HG03139 (cell line): ENCODE measurements around the gene THAP11.

ENCODE experiments used
- ATAC-seq: cut with Tn5 transposase; IDR thresholded peaks from one replicate; pipeline ENCODE4 v1.9.1; 2021; ENCODE audit not compliant: unreplicated experiment

Gene THAP11

GRCh38 chr16:67882374-67883145 lies 40.4 kb downstream of the THAP11 start:
- no peak for ATAC-seq

GRCh38 chr16:67883146-67883871 lies 41.2 kb downstream of the THAP11 start:
- ATAC-seq: no peak

- ATAC-seq: no peak
Measured at GRCh38 chr16:67883872-67884261, 41.7 kb downstream of the THAP11 start.

GRCh38 chr16:67884684-67885083 lies 42.6 kb downstream of the THAP11 start, which contains the start of gene NRN1L:
Gene NRN1L, plus strand, starts transcription at chr16:67884885. Its CDS starts 19 bp downstream, at chr16:67884904.
- ATAC-seq: no peak

GRCh38 chr16:67885545-67885944 lies 43.4 kb downstream of the THAP11 start:
- ATAC-seq: no peak

GRCh38 chr16:67885976-67886375 lies 43.9 kb downstream of the THAP11 start:
- ATAC-seq: no peak

GRCh38 chr16:67886387-67886786 lies 44.3 kb downstream of the THAP11 start:
- ATAC-seq: no peak

GRCh38 chr16:67888331-67888730 lies 46.2 kb downstream of the THAP11 start:
- no peak for ATAC-seq

- ATAC-seq: no peak
Measured at GRCh38 chr16:67892375-67892774, 50.3 kb downstream of the THAP11 start.

- ATAC-seq: peak; percentile 75
Measured at GRCh38 chr16:67892899-67893742, 51.0 kb downstream of the THAP11 start, which contains the start of gene PSKH1. Gene PSKH1, plus strand, starts transcription at chr16:67893254. Its CDS starts 15,496 bp downstream, at chr16:67908750.
